COR-L47 (cell line): ENCODE measurements around the gene GRAMD1C.

ENCODE experiments used
- DNase-seq: peaks from one replicate; lab custom pipeline; 2025; lab: John Stamatoyannopoulos, UW

The GRAMD1C gene

GRCh38 chr3:113952921-113953320, 114.3 kb downstream of the GRAMD1C start:
- DNase-seq: no peak

GRCh38 chr3:113953677-113954076, 115.1 kb downstream of the GRAMD1C start:
- no peak for DNase-seq

GRCh38 chr3:113954091-113954685, 115.6 kb downstream of the GRAMD1C start:
- DNase-seq: no peak

- DNase-seq: no peak
Observed at GRCh38 chr3:113963879-113964278, 125.3 kb downstream of the GRAMD1C start.

- DNase-seq: no peak
Observed at GRCh38 chr3:113966172-113966571, 127.6 kb downstream of the GRAMD1C start.

GRCh38 chr3:113968986-113969385, 130.4 kb downstream of the GRAMD1C start:
- DNase-seq: no peak

- DNase-seq: no peak
Observed at GRCh38 chr3:113977822-113978221, 139.2 kb downstream of the GRAMD1C start.

GRCh38 chr3:113979916-113980315, 141.3 kb downstream of the GRAMD1C start:
- no peak for DNase-seq

- no peak for DNase-seq
Observed at GRCh38 chr3:113981803-113982202, 143.2 kb downstream of the GRAMD1C start.

GRCh38 chr3:113983544-113983943, 145.0 kb downstream of the GRAMD1C start:
- no peak for DNase-seq

GRCh38 chr3:113985541-113985940, 147.0 kb downstream of the GRAMD1C start:
- DNase-seq: no peak
